Small intestine (tissue), 7 donors: ENCODE measurements around the gene KLHL35. TPM values are rescaled to one million over a fixed set of nuclear protein-coding genes. Genes with fewer than 3 reads are reported as not detected.

Experiments
- DNase-seq, 2 donors: peaks; one replicate each; pipeline versions ENCODE4 v3.0.0 to v3.0.0-alpha.2; 2013
- FAIRE-seq: peaks from 2 replicates; lab custom pipeline; 2012; peaks lifted over from hg19 to GRCh38; lab: Jason Lieb, UNC
- H3K27ac ChIP-seq, 3 donors: one replicate each; pipeline ENCODE4 v1.5.1; 2013; ENCODE audit warnings: low read length in 2 of 3, mild to moderate bottlenecking in 2 of 3, control low read depth in 1 of 3, inconsistent platforms in 1 of 3, low read depth in 1 of 3, moderate library complexity in 1 of 3
- H3K27me3 ChIP-seq, 3 donors: one replicate each; pipeline ENCODE4 v1.6.1; 2013; ENCODE audit warnings: low read length in 3 of 3, inconsistent platforms in 1 of 3; ENCODE audit not compliant: control insufficient read depth in 3 of 3, insufficient read depth in 3 of 3
- H3K36me3 ChIP-seq, 3 donors: one replicate each; pipeline ENCODE4 v1.6.1; 2013; ENCODE audit warnings: low read length in 3 of 3, inconsistent platforms in 1 of 3, low read depth in 1 of 3, mild to moderate bottlenecking in 1 of 3, moderate library complexity in 1 of 3; ENCODE audit not compliant: control insufficient read depth in 3 of 3, insufficient read depth in 2 of 3
- H3K4me1 ChIP-seq, 3 donors: one replicate each; pipeline ENCODE4 v1.6.1; 2013; ENCODE audit warnings: low read length in 2 of 3, inconsistent platforms in 1 of 3, low read depth in 1 of 3, mild to moderate bottlenecking in 1 of 3, moderate library complexity in 1 of 3; ENCODE audit not compliant: control insufficient read depth in 3 of 3, insufficient read depth in 2 of 3
- H3K4me3 ChIP-seq, 3 donors: one replicate each; pipeline ENCODE4 v1.5.1; 2013; ENCODE audit warnings: low read length in 3 of 3, control low read depth in 1 of 3, inconsistent platforms in 1 of 3, low read depth in 1 of 3, mild to moderate bottlenecking in 1 of 3, moderate library complexity in 1 of 3
- H3K9me3 ChIP-seq, 2 donors: one replicate each; pipeline ENCODE4 v1.6.1; 2013; ENCODE audit warnings: low read depth in 1 of 2, low read length in 1 of 2; ENCODE audit not compliant: control insufficient read depth in 2 of 2, insufficient read depth in 1 of 2
- WGBS, 3 donors: extraction: QIAGEN DNeasy Blood & Tissue Kit; methylation state at CpG; one replicate each; pipeline ENCODE4 v1.1.7; 2013; 5-methylcytosine and 5-hydroxymethylcytosine counted together
- polyA plus RNA-seq, 4 donors: library from polyadenylated mRNA; stranded (reverse) in 3 of 4; unstranded in 1 of 4; fragments of 200-250 nt in 3 of 4; fragments of 120-200 nt in 1 of 4; gene quantifications; one replicate each; pipeline versions ENCODE4 v1.2.1 to v1.2.3, GENCODE V29; 2013
- donor health status: healthy with polysubstance abuse.
- donor health status: control.
- donor health status: control.
- donor health status: Bipolar disorder and iron deficiency.
- donor health status: healthy.

KLHL35 gene
- polyA plus RNA-seq, 4 donors = 0.81 to 0.97 TPM; not detected in 2

DNA sequence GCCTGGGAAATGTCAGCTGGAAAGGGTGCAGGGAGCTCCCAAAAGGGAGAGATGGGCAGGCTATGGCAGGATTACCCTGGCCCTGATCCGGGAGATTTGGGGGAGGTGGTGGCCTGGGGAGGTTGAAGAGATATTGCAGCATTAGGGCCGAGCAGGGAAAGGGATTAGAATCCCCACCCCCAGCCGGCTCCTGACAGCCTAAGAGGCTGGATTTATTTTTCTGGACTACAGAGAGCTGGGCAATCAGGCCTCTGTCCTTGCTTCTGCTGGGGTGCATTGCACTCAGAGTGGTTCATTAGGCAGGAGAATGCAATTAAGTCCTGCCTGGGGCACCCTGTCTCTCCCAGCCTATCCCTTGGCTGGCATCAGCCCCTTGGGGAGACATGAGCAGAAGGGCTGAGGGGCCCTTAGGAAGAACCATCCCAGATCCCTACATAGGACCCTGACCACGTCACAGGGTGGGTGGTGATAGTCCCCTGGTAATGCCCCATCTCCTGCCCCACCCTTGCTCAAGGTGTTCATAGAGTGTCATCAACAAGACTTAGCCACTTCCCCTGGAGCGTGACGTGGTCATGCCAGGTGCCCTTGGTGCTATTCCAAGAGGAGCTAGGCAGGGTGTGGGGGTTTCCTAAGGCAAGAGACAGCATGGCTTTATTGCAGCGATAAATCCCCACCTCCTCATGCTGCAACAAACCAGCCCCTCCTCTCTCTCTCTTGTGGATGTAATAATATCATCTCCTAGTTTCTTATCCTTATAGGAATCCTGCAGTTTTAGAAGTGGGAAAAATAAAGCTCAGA, 38.4 kb upstream of the KLHL35 start:
- 80 to 92% (median 84%) methylated on average over 6 to 7 of the region's 7 CpGs for WGBS, 3 donors
- Histone ChIP-seq H3K9me3 (no peaks in the 10 kb centered on the region), H3K36me3 (peaks cover 0 to 89% (median 0%) of the 10 kb centered on the region in 3 donors), H3K4me3 (no peak overlapping the region), H3K4me1 (peaks cover 0 to 8% (median 0%) of the 10 kb centered on the region in 3 donors), H3K27ac (no peak overlapping the region), H3K27me3 (no peaks in the 10 kb centered on the region)
- DNase-seq (no peak), FAIRE-seq (no peak)

DNA sequence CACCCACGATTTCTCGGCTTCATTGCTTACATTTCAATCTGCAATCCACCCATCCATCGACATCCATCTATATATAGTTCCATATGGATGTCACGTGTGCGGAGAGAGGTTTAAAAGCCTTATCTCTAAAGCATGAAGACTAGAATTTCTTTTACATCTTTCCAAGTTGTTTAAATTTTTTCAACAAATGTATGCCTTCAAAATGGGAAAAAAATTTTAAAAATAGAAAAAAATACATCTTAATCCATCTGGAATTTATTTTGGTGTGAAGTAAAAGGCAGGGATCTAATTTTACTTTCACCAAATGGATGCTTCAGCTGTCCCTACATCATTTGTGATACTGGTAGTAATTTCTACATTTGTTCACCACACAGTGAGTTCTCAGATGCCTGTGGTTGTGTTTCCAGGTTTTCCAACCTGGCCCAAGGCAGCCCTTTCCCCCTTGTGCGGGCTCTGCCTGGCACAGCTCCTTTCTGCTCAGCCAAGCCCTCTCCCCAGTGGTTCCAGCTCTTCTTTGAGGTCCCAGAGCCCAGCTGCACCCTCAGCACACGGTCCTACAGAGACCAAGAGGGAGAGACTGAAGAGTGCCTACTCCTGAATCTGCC, 37.6 kb upstream of the KLHL35 start:
- Histone ChIP-seq H3K4me3 (no peak overlapping the region), H3K27me3 (no peaks in the 10 kb centered on the region), H3K9me3 (no peaks in the 10 kb centered on the region), H3K4me1 (peaks cover 0 to 6% (median 0%) of the 10 kb centered on the region in 3 donors), H3K36me3 (peaks cover 0 to 89% (median 0%) of the 10 kb centered on the region in 3 donors), H3K27ac (no peak overlapping the region)
- FAIRE-seq (no peak), DNase-seq (no peak)
- 87 to 94% (median 88%) methylated on average over 7 of the region's 7 CpGs for WGBS, 3 donors

DNA sequence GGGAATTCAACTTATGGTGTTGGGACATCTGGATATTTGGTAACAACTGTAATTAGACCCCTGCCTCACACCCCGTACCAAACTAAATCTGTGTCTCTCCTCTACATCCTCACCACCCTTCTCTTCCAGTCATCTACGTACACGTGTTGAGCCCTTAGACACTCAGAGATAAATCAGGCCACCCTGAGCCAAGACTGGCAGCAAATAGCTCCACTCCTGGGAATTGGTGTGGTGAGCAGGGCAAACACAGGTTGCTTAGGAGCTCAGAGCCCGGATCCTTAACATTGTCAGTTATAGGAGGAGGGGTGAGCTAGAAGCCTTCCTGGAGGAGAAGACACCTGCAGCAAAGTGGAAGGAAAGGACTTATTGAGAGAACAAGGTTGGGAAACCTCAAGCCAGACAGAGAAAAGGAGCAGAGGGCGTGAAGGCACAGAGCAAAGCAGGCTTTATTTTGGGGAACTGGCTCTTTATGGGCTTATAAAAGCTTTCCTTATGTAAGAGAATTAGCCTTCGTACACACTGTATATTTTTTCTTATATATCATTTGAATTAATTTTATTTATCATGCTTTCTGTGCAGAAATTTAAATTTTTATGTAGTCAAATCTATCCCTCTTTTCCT, 36.9 kb upstream of the KLHL35 start:
- DNase-seq (no peak), FAIRE-seq (no peak)
- Histone ChIP-seq H3K4me1 (no peaks in the 10 kb centered on the region), H3K27ac (no peak overlapping the region), H3K4me3 (no peak overlapping the region), H3K9me3 (no peaks in the 10 kb centered on the region), H3K36me3 (peaks cover 0 to 88% (median 0%) of the 10 kb centered on the region in 3 donors), H3K27me3 (no peaks in the 10 kb centered on the region)
- WGBS, 3 donors = 69 to 87% (median 87%) methylated on average over 6 of the region's 6 CpGs

DNA sequence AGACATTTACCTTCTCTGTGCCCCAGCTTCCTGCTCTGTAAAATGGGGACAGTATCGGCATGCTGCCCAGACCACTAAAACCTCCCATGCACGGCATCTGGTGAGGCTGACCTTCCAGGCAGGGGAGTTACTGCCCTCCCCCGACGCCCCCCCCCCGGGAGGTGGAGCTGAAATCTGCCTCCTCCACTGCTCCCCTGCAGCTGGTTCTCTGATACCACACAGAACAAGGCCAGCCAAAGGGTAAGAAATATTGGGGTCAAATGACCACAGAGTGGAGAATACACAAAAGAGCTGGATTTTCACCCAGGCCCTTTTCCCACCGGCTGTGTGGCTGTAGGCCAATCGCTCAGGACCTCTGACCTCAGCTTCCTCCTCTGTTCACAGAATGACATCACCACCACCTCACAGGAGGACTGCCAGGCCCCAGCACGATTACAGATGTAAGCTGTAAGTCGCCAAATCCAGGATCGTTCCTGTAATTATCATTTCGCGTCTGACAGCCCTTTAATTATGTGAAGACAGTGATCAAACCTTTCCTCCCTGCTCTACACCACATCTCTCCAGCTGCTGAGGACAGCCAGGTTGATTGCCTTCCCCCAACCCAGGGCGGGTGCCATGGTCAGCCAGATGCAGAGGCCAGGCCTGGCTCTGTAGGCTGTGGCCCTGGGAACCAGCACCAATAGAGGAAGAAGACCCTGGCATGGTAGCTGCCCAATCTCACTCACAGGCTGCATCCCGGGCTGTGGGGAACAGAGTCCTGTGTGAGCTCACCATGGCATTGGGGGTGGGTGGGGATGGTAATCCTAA, 35.7 kb upstream of the KLHL35 start:
- no peak overlapping the region for H3K4me3 ChIP-seq
- no peak for FAIRE-seq
- H3K36me3 ChIP-seq = peaks cover 0 to 88% (median 0%) of the 10 kb centered on the region in 3 donors
- DNase-seq = no peak
- 59 to 70% (median 67%) methylated on average over 14 of the region's 14 CpGs for WGBS, 3 donors
- H3K4me1 ChIP-seq = no peaks in the 10 kb centered on the region
- no peaks in the 10 kb centered on the region for H3K9me3 ChIP-seq
- H3K27me3 ChIP-seq = no peaks in the 10 kb centered on the region
- H3K27ac ChIP-seq = peak overlapping the region in 1 of 3 donors; percentile 15

DNA sequence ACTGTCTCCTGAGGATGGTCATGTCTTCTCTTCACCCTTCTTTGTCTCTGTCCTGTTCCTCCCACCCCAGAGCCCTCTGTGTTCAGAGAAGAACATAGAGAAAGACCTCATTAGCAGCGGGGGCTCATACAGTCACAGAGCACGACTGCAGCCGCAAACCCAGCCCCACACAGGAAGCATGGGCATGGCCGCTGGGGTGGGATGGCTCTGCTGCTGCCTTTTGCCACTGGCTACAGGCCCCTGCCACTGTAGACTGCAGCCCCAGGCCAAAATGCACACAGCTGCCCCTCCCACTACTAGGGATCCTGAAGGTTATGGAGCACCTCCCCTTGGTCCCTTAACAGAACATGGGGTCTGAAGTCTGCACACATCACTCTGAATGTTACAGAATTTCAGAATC, 34.9 kb upstream of the KLHL35 start:
- Histone ChIP-seq H3K27ac (no peak overlapping the region), H3K36me3 (peaks cover 0 to 88% (median 0%) of the 10 kb centered on the region in 3 donors), H3K4me3 (no peak overlapping the region), H3K4me1 (no peaks in the 10 kb centered on the region), H3K27me3 (no peaks in the 10 kb centered on the region), H3K9me3 (no peaks in the 10 kb centered on the region)
- WGBS, 3 donors = 77 to 94% (median 90%) methylated on average over 4 of the region's 4 CpGs
- FAIRE-seq = no peak
- no peak for DNase-seq

DNA sequence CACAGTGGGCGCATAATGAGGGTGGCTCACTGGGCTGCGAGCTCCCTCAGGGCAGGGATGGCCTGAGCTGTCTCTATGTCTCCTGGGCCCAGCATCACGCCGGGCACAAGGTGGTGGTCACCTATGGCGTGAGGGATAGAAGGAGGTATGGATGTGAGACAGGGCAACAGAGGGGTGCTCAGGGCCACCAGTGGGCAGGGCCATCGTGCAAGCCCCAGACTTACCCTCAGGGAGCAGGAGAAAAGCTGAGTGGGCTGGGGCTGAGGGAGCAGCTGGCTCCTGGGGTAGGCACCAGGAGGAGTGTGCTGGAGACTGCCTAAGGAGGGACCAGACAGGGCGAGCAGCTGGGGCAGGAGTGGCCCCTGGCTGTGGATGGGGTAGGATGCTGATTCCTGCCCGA, 34.3 kb upstream of the KLHL35 start:
- no peak for DNase-seq
- Histone ChIP-seq H3K27ac (no peak overlapping the region), H3K36me3 (peaks cover 0 to 88% (median 0%) of the 10 kb centered on the region in 3 donors), H3K27me3 (no peaks in the 10 kb centered on the region), H3K4me3 (no peak overlapping the region), H3K4me1 (no peaks in the 10 kb centered on the region), H3K9me3 (no peaks in the 10 kb centered on the region)
- FAIRE-seq = no peak
- 89 to 93% (median 91%) methylated on average over 8 of the region's 8 CpGs for WGBS, 3 donors

DNA sequence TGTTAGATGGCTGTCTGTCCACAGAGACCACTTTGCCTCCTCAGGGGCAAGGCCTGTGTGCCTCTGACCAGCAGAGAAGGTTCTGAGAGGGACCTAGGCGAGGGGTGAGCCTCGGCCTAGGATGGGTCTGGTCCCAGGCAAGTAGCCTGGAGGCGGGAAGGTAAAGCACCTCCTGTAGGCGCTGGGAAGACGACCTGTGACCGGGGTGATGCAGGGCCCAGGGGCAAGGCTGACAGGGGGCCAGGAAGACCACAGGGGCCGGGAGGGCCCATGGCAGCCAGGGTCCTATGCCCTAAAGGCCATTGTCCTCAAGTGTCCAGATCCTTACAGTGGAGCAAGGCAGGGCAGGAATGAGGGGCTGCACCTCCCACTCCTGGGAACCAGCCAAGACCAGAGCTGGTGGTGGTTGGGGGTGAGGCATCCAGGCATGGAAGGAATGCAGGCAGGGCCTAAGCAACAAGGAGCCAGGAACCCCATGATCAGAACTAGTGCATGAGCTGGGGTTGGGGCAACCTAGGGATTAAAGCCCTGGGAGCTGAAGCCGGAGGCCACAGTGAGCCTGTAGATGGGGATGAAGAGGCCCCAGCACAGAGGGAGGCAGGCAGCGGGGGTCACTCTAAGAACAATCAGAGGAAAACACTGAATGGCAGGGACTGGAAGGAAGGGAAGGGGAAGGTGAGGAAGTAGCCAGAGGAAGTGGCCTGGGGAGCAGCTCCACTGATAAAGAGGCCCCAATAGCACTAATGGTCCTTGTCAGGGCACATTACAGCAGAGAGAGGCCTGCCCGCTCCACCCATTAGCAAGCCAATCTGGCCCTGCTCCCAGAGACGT, 32.9 kb upstream of the KLHL35 start:
- DNase-seq (no peak), FAIRE-seq (no peak)
- Histone ChIP-seq H3K4me3 (no peak overlapping the region), H3K4me1 (no peaks in the 10 kb centered on the region), H3K9me3 (no peaks in the 10 kb centered on the region), H3K27ac (no peak overlapping the region), H3K36me3 (peaks cover 0 to 88% (median 0%) of the 10 kb centered on the region in 3 donors), H3K27me3 (no peaks in the 10 kb centered on the region)
- 86 to 90% (median 88%) methylated on average over 11 of the region's 11 CpGs for WGBS, 3 donors
